Kidney capillary endothelial cell (primary cell): ENCODE data around the gene INAFM2.

Source experiments
- DNase-seq: peaks from one replicate; pipeline ENCODE4 v3.0.0-alpha.2; 2018; ENCODE audit warnings: low spot score

Gene INAFM2

GRCh38 chr15:40306908-40307307, 16.6 kb upstream of the INAFM2 start:
- no peak for DNase-seq

GRCh38 chr15:40307421-40308211, 15.9 kb upstream of the INAFM2 start, which contains the start of gene PLCB2:
PLCB2 (minus strand) TSS chr15:40307935; CDS start chr15:40307672, 263 bp downstream.
- DNase-seq: no peak

- no peak for DNase-seq
Observed at GRCh38 chr15:40309344-40309862, 14.1 kb upstream of the INAFM2 start.

GRCh38 chr15:40310001-40310959, 13.2 kb upstream of the INAFM2 start:
- DNase-seq: peak; percentile 65

- no peak for DNase-seq
Observed at GRCh38 chr15:40310993-40311392, 12.5 kb upstream of the INAFM2 start.

GRCh38 chr15:40312370-40313158, 10.9 kb upstream of the INAFM2 start:
- no peak for DNase-seq

- no peak for DNase-seq
Observed at GRCh38 chr15:40313531-40314398, 9.7 kb upstream of the INAFM2 start.

- peak; percentile 83 for DNase-seq
Observed at GRCh38 chr15:40314723-40315276, 8.7 kb upstream of the INAFM2 start.

GRCh38 chr15:40316931-40317330, 6.6 kb upstream of the INAFM2 start:
- no peak for DNase-seq

- DNase-seq: no peak
Observed at GRCh38 chr15:40317580-40317979, 5.9 kb upstream of the INAFM2 start.

GRCh38 chr15:40320409-40320808, 3.1 kb upstream of the INAFM2 start:
- no peak for DNase-seq

- no peak for DNase-seq
Observed at GRCh38 chr15:40320931-40321371, 2.5 kb upstream of the INAFM2 start.

GRCh38 chr15:40322531-40323238, 807 bp upstream of the INAFM2 start:
- DNase-seq: no peak

- DNase-seq: no peak
Observed at GRCh38 chr15:40323953-40324937, 753 bp downstream of the INAFM2 start.

GRCh38 chr15:40325188-40325587, 1.7 kb downstream of the INAFM2 start:
- no peak for DNase-seq

- no peak for DNase-seq
Observed at GRCh38 chr15:40325700-40326099, 2.2 kb downstream of the INAFM2 start.

- no peak for DNase-seq
Observed at GRCh38 chr15:40327457-40327856, 4.0 kb downstream of the INAFM2 start.

- no peak for DNase-seq
Observed at GRCh38 chr15:40328176-40328575, 4.7 kb downstream of the INAFM2 start.

GRCh38 chr15:40328751-40329150, 5.3 kb downstream of the INAFM2 start:
- DNase-seq: no peak
